ENCODE measurements around the gene ANKRD65. TPM values are rescaled to one million over a fixed set of nuclear protein-coding genes. Genes with fewer than 3 reads are reported as not detected.
A peak's percentile ranks its signal among the peaks of the same experiment; 100 is the strongest.

ANKRD65 gene
- total and polyA plus RNA-seq, 7 donors: 0.69 to 23.0 (median 10.0) TPM

DNA sequence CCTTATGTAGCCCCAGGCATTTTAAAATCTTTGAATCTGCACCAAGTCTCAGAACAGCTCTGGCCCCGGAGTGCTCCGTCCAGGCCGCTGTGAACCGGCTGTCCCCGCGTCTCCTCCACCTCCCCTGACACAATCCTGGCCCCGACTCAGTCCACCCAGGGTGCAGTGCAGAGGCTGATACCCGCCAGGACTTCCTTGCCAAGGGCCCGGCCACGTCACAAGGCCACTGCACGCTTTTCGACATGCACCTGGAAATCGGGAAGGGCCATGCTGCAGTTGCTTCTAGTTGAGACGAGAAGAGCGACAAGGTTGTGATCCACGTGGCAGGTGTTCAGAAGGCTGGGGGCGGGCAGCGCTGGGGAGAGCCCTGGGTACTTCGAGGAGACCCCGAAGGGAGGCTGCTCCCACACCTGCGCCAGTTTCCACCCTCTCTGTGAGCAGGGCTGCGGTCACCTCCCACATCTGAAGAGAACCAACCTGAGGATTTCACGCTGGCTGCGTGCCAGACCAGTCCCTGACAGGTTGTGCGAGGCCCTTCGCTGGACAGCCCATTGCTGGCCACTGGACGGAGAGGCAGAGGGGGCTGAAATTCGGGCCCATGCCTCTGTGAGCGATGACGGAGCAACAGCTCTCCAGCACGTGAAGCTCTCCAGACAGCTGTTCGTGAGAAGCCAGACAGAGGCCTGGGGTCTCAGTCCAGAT lies 21.1 kb upstream of the ANKRD65 start:
- no peaks in the 10 kb centered on the region for H3K27me3 ChIP-seq
- H3K36me3 ChIP-seq: peaks cover 0 to 10% (median 0%) of the 10 kb centered on the region in 4 donors
- no peak for DNase-seq
- H3K27ac ChIP-seq: peak overlapping the region in 3 of 4 donors; percentile 27 to 39 (median 34)
- H3K4me1 ChIP-seq: peaks cover 0 to 40% (median 35%) of the 10 kb centered on the region in 4 donors
- no peak for TF ChIP-seq EP300 (IDR thresholded peaks at IDR 0.05)
- no peak for TF ChIP-seq CTCF (IDR thresholded peaks at IDR 0.05)
- no peak for TF ChIP-seq POLR2A (IDR thresholded peaks at IDR 0.05)
- TF ChIP-seq POLR2AphosphoS5 (IDR thresholded peaks at IDR 0.05): peak in 1 of 4 donors; percentile 25
- no peak overlapping the region for H3K4me3 ChIP-seq
- intact Hi-C loops (cut with DNase I): no loop called here
- H3K9me3 ChIP-seq: no peaks in the 10 kb centered on the region
- 91 to 92% methylated on average over 32 of the region's 32 CpGs for WGBS, 2 donors

- DNase-seq: no peak
- H3K4me1 ChIP-seq: peaks cover 0 to 49% (median 45%) of the 10 kb centered on the region in 4 donors
- peak in 2 of 4 donors; percentile 2 to 42 for TF ChIP-seq POLR2AphosphoS5 (IDR thresholded peaks at IDR 0.05)
- TF ChIP-seq CTCF (IDR thresholded peaks at IDR 0.05): peak; percentile 88 to 98 (median 96)
- TF ChIP-seq EP300 (IDR thresholded peaks at IDR 0.05): no peak
- no peak for TF ChIP-seq POLR2A (IDR thresholded peaks at IDR 0.05)
- intact Hi-C loops (cut with DNase I): loop anchor here (1.0 to 2.0 kb wide), 2 partner anchors 20 to 42 kb away; partner anchors contain the start of genes ANKRD65 and CCNL2
- peak overlapping the region; percentile 34 to 68 (median 49) for H3K27ac ChIP-seq
- WGBS, 2 donors: 18 to 40% methylated on average over 29 of the region's 29 CpGs
- H3K36me3 ChIP-seq: peaks cover 0 to 10% (median 0%) of the 10 kb centered on the region in 4 donors
- H3K9me3 ChIP-seq: no peaks in the 10 kb centered on the region
- no peak overlapping the region for H3K4me3 ChIP-seq
- H3K27me3 ChIP-seq: no peaks in the 10 kb centered on the region
Measured at GRCh38 chr1:1441002-1441888, 20.2 kb upstream of the ANKRD65 start.

GRCh38 chr1:1440262-1441001 lies 19.4 kb upstream of the ANKRD65 start:
- TF ChIP-seq POLR2AphosphoS5 (IDR thresholded peaks at IDR 0.05): no peak
- no peak for TF ChIP-seq CTCF (IDR thresholded peaks at IDR 0.05)
- no peak for TF ChIP-seq POLR2A (IDR thresholded peaks at IDR 0.05)
- no peak for TF ChIP-seq EP300 (IDR thresholded peaks at IDR 0.05)
- 67 to 80% methylated on average over 26 of the region's 26 CpGs for WGBS, 2 donors
- no peaks in the 10 kb centered on the region for H3K27me3 ChIP-seq
- H3K4me1 ChIP-seq: peaks cover 0 to 55% (median 51%) of the 10 kb centered on the region in 4 donors
- peaks cover 0 to 10% (median 0%) of the 10 kb centered on the region in 4 donors for H3K36me3 ChIP-seq
- DNase-seq: no peak
- peak overlapping the region; percentile 34 to 68 (median 49) for H3K27ac ChIP-seq
- H3K4me3 ChIP-seq: no peak overlapping the region
- H3K9me3 ChIP-seq: no peaks in the 10 kb centered on the region
- intact Hi-C loops (cut with DNase I): loop anchor here (1.0 to 2.0 kb wide), 2 partner anchors 20 to 41 kb away; partner anchors contain the start of genes ANKRD65 and CCNL2

GRCh38 chr1:1439546-1440261 lies 18.6 kb upstream of the ANKRD65 start:
- H3K4me1 ChIP-seq: peaks cover 0 to 62% (median 58%) of the 10 kb centered on the region in 4 donors

More at GRCh38 chr1:1439546-1440261, 18.6 kb upstream of the ANKRD65 start:
- 90 to 93% methylated on average over 82 of the region's 82 CpGs for WGBS, 2 donors
- Histone ChIP-seq H3K27me3 (no peaks in the 10 kb centered on the region), H3K9me3 (no peaks in the 10 kb centered on the region), H3K36me3 (peaks cover 0 to 10% (median 0%) of the 10 kb centered on the region in 4 donors), H3K27ac (peak overlapping the region in 3 of 4 donors; percentile 39 to 68 (median 59)), H3K4me3 (no peak overlapping the region)
- intact Hi-C loops (cut with DNase I): loop anchor here (2.0 kb wide), 1 partner anchor 19 kb away; the partner anchor contains the start of gene ANKRD65
- DNase-seq: no peak
- TF ChIP-seq POLR2A (IDR thresholded peaks at IDR 0.05) (no peak), POLR2AphosphoS5 (IDR thresholded peaks at IDR 0.05) (no peak), CTCF (IDR thresholded peaks at IDR 0.05) (no peak), EP300 (IDR thresholded peaks at IDR 0.05) (no peak)

All from sigmoid colon (tissue), 7 donors.